NCI-H1436 (cell line): Measurements from ENCODE around the gene ETNK2.
"Not testable (repeated sequence)": the region's sequence is repeated elsewhere in the genome, so short reads cannot be mapped to it uniquely, and the experiment has no call there.

Experiments used
- DNase-seq: peaks from one replicate; lab custom pipeline; 2025; lab: John Stamatoyannopoulos, UW

Gene ETNK2

GRCh38 chr1:204098683-204099082, 53.2 kb downstream of the ETNK2 start:
- DNase-seq: no peak

- no peak for DNase-seq
These were observed 54.9 kb downstream of the ETNK2 start for GRCh38 chr1:204096931-204097330.

- no peak for DNase-seq
These were observed 56.8 kb downstream of the ETNK2 start for GRCh38 chr1:204094856-204095634.

- DNase-seq: no peak
These were observed 57.5 kb downstream of the ETNK2 start for GRCh38 chr1:204094313-204094729.

- DNase-seq: no peak
These were observed 58.1 kb downstream of the ETNK2 start for GRCh38 chr1:204093781-204094180.

GRCh38 chr1:204093421-204093717, 58.5 kb downstream of the ETNK2 start:
- DNase-seq: peak; percentile 42

GRCh38 chr1:204092632-204093420, 59.0 kb downstream of the ETNK2 start:
- no peak for DNase-seq

GRCh38 chr1:204091787-204092312, 60.0 kb downstream of the ETNK2 start:
- DNase-seq: no peak

GRCh38 chr1:204091066-204091465, 60.8 kb downstream of the ETNK2 start:
- DNase-seq: no peak

GRCh38 chr1:204090132-204090531, 61.7 kb downstream of the ETNK2 start:
- DNase-seq: not testable (repeated sequence)

GRCh38 chr1:204089044-204089751, 62.6 kb downstream of the ETNK2 start:
- DNase-seq: no peak

- no peak for DNase-seq
These were observed 63.2 kb downstream of the ETNK2 start for GRCh38 chr1:204088596-204088995.

GRCh38 chr1:204087893-204088528, 63.8 kb downstream of the ETNK2 start:
- no peak for DNase-seq

- no peak for DNase-seq
These were observed 64.5 kb downstream of the ETNK2 start for GRCh38 chr1:204087181-204087892.

- no peak for DNase-seq
These were observed 66.0 kb downstream of the ETNK2 start for GRCh38 chr1:204085876-204086275.

- peak; percentile 64 for DNase-seq
These were observed 67.5 kb downstream of the ETNK2 start for GRCh38 chr1:204084247-204084772.

GRCh38 chr1:204083491-204083890, 68.4 kb downstream of the ETNK2 start:
- no peak for DNase-seq

- no peak for DNase-seq
These were observed 69.9 kb downstream of the ETNK2 start for GRCh38 chr1:204081791-204082513.

- no peak for DNase-seq
These were observed 70.6 kb downstream of the ETNK2 start for GRCh38 chr1:204081164-204081790.
